HG03460 (cell line): ENCODE measurements around the gene NCBP2.

Source experiments
- ATAC-seq: cut with Tn5 transposase; IDR thresholded peaks from one replicate; pipeline ENCODE4 v1.9.1; 2021; ENCODE audit not compliant: unreplicated experiment

NCBP2 gene

GRCh38 chr3:196941729-196942225 lies 551 bp downstream of the NCBP2 start:
- peak; percentile 19 for ATAC-seq

- ATAC-seq, result no peak
Observed at GRCh38 chr3:196938576-196938975, 3.8 kb downstream of the NCBP2 start.

DNA sequence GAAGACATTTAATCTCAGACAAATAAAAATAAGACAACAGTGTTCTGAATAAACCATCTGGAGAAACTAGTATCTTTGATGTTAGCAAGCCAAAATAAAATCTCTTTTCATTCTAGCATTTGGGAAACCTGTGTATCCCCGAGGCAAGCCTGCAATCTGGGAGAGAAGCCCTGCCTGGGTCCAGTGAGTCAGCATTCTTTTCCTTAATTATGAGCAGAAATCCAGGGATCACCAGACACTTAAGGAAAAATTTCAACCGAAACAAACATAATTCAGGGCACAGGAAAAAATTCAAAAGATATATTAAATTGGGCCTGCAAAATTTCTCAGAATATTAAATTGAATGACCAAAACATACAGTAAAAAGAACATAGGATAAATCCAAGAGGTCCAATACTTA lies 4.2 kb downstream of the NCBP2 start:
- ATAC-seq, result no peak

DNA sequence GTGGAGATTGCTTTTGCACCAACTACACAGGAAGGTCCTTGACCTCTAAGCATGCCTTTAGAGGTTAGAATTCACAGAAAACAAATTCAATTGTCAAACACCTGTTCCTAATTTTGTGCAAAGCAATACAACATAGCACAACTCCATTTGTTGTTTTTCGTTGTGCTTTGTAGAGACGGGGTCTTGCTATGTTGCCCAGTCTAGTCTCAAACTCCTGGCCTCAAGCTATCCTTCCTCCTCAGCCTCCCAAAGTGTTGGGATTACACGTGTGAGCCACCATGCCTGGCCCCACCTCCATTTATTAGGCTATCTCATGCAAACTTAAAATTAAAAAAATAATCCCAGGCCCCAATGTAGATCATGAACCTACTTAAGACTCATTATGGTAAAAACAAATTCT lies 6.0 kb downstream of the NCBP2 start:
- no peak for ATAC-seq

- ATAC-seq, result no peak
Observed at GRCh38 chr3:196932600-196932999, 9.7 kb downstream of the NCBP2 start.

- no peak for ATAC-seq
Observed at GRCh38 chr3:196931828-196932587, 10.3 kb downstream of the NCBP2 start.

DNA sequence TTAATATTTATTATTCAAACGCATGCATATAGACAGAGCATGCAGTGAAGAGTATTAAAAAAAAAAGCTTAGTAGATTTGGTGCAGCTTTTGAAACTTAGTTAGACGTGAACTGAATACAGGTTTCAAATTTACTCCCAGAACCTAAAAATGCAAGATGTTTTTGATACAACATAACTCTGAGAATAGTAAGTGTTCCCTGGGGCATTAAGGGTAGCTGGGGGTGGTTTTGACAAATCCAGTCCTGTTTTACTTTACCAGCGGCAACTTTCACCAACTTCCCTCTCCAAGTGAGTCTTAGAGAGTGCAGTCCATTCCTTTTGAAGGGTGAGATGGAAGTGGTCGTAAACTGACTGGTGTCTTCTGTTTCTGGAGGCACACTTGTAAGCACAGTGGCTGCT lies 11.2 kb downstream of the NCBP2 start:
- ATAC-seq, result no peak

DNA sequence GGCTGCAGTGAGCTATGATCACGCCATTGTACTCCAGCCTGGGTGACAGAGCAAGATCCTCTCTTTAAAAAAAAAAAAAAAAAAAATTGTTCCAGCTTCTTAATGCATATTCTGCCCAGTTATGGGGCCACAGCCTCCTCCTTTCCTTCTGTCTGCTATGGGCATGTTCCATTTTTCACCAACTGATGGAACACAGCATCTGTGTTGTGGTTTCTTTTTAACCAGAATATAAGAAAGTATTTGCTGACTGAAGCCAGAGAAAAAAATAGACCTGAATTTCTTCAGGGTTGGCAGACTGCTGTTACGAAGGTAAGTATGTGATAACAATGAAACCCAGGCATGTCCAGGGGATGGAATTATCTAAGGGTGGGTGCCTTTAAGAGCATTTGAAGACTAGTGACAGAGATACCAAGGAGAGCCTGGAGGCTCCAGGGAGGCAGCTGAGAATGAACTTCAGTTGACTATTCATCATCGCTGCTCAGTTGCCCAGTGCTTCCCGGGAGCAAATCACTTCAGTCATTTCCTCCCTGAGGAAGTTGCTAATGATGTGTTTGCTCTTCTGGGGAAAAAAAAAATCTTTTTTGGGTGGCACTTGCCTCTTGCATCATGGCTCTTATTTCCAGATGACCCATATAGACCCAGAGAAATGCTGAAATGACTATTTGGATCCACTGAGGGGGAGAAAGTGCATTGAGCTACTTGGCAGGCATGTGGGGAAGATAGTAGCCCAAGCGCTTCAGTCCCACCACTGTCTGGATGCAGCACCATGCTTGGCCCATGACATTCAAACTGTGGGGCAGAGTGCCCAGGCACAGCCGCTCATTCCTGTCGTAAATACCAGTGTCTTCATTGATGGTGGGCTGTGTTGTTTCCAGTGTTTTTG lies 14.5 kb downstream of the NCBP2 start:
- no peak for ATAC-seq

DNA sequence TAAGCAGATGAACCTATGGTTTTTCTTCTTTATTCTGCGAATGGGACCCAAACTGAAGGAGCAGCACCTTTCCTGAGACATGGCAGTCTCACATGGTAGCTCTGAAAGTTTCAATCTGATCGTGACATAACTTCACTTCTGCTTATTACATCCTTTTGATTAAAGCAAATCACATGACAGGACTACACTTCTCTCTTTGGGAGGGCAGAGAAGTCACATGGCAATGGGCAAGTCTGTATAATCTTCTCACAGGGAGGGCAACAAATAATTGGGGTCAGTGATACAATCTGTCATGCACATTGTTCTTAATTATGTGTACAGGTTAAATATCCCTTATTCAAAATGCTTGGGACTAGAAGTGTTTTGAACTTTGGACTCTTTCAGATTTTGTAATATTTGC lies 21.6 kb downstream of the NCBP2 start:
- no peak for ATAC-seq

GRCh38 chr3:196918968-196919367 lies 23.4 kb downstream of the NCBP2 start:
- ATAC-seq, result no peak

DNA sequence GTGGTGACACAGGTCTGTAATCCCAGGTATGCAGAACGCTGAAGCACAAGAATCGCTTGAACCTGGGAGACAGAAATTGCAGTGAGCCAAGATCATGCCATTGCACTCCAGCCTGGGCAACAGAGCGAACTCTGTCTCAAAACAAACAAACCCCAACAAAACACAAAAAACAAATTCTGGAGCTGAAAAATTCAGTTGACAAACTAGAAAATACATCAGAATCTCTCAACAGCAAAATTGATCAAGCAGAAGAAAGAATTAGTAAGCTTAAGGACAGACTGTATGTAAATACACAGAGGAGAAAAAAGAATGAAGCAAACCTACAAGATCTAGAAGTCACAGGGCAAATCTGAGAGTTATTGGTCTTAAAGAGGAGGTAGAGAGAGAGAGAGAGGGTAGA lies 25.3 kb downstream of the NCBP2 start:
- ATAC-seq, result no peak

DNA sequence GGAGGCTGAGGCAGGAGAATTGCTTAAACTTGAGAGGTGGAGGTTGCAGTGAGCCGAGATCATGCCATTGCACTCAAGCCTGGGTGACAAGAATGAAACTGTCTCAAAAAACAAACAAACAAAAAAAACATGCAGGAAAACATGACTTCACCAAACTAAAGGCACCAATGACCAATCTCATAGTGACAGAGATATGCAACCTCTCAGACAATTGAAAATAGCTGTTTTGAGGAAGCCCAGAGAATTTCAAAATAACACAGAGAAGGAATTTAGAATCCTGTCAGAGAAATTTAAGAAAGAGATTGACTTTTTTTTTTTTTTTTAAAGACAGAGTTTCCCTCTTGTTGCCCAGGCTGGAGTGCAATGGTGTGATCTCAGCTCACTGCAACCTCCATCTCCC lies 26.1 kb downstream of the NCBP2 start:
- no peak for ATAC-seq

GRCh38 chr3:196915375-196915774 lies 27.0 kb downstream of the NCBP2 start:
- no peak for ATAC-seq

DNA sequence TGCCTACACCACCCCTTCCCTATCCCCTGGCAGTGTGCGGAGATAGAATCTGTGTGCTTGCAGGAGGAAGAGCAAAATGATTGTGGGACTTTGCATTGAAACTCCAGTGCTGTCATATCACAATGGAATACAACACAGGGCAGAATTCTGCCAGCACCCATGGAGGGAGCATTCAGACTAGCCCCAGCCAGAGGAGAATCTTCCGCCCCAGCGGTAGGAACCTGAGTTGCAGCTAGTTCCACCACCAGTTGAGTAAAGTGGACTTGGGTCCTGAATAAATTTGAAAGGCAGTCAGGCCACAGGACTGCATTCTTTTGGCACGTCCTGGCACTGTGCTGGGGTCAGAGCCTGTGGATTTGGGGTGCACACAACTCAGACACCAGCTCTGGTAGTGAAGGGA lies 27.5 kb downstream of the NCBP2 start:
- no peak for ATAC-seq

GRCh38 chr3:196903740-196904139 lies 38.6 kb downstream of the NCBP2 start:
- ATAC-seq, result no peak

DNA sequence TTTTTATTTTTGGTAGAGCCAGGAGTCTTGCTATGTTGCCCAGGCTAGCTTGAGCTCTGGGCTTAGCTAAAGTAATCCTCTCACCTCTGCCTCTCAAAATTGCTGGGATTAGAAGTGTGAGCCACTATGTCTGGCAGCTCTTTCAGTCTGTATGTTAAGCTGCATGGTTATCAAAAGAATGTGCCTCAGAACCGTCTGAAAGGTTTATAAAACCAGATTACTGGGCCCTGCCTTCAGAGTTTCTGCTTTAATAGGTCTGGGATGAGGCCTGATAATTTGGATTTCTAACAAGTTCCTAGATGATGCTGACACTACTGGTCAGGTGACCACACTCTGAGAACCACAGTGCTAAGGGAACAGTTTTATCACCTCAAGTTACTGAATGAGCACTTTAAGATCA lies 40.0 kb downstream of the NCBP2 start:
- ATAC-seq, result no peak

DNA sequence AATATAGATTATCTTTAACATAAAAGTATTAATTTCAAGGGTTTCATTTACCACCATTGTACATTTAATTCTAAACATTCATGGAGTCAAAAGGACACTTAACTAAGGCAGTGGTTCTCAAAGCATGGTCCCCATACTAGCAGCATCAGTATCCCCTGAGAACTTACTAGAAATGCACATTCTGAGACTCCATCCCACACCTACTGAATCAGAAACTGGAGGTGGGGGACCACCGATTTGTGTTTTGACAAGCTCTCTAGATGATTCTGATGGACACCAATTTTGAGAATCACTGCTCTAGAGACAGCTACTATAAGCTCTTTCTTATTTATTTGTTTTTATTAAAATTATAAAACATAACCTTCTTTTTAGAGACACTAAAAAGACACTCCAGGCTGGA lies 40.6 kb downstream of the NCBP2 start:
- no peak for ATAC-seq

GRCh38 chr3:196896229-196896628 lies 46.1 kb downstream of the NCBP2 start:
- no peak for ATAC-seq

- no peak for ATAC-seq
Observed at GRCh38 chr3:196894557-196895295, 47.6 kb downstream of the NCBP2 start.

DNA sequence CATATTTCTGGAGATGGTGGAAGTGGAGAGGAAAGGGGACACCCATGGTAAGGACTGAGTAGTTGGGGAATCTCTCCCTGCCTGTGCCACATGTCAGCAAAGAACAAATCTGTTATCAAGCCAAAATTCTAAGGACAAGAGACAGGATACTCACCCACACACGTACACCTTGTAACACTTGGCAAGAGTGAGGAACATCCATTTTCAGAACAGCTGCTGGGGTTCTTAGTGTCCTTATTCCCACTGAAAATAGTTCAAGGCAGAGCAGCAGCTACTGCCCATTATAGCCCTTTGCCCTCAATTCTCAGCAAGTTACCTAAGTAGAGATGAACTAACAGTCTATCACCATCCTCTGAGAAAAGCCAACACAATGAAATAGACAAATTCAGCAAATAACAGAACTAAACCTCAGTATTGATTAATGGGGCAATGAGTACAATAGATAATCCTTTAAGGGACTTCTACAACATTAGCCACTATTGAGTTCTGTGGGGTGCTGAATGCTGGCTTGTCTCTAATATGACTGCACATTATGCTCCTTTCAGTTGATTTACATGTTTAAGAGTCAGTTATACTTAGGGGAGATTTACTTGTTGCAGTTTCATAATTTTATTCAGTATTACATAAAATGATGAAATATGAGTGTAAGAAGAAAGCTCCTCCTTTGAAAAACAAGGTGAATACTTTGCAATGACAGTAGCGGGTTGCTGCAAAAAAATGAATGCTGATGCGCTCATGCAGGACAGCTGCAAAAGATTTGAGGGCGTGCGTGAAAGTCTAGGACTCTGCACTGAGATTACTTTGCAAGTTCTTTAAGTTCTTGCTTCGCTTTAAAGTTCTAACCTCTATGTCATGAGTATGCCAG lies 52.3 kb downstream of the NCBP2 start:
- ATAC-seq, result no peak

DNA sequence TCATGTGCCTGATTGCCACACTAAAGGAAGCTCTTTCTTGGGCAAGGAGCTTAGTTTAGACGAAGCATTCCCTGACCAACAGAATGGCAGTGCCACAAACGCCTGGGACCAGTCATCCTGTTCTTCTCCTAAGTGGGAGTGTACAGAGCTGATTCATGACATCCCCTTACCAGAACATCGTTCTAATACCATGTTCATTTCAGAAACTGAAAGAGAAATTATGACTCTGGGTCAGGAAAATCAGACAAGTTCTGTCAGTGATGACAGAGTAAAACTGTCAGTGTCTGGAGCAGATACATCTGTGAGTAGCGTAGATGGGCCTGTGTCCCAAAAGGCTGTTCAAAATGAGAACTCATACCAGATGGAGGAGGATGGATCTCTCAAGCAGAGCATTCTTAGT lies 56.2 kb downstream of the NCBP2 start:
- no peak for ATAC-seq
